DMS79 treated with DMSO at 0.1 percent for 48 hours (cell line): ENCODE data around the gene RPS6KA4.

ENCODE experiments used
- DNase-seq: peaks from one replicate; lab custom pipeline; 2025; lab: John Stamatoyannopoulos, UW

RPS6KA4 gene

DNA sequence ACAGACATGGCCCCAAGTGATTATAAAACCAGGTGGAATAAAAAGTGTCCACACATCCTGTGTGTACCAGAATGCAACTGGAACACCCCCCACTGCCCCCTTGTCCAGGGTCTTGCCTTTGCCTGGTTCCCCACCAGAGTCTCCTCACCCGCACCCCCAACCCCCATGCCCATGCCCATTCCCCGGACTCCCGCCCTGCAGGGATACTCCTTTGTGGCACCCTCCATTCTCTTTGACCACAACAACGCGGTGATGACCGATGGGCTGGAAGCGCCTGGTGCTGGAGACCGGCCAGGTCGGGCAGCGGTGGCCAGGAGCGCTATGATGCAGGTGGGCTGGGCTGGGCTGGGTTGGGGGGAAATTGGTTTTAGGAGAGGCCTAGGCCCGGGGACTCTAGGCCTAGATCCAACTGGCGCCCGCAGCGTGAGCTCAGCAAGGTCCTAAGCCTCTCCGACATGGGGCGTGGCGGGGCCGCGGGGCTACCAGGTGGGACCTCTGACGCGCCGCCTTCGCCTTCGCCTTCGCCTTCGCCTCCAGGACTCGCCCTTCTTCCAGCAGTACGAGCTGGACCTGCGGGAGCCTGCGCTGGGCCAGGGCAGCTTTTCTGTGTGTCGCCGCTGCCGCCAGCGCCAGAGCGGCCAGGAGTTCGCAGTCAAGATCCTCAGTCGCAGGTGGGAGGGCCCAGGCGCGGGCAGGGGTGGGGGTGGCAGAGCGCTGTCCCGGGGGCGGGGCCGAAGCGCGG is 9.1 kb downstream of the RPS6KA4 start:
- no peak for DNase-seq

DNA sequence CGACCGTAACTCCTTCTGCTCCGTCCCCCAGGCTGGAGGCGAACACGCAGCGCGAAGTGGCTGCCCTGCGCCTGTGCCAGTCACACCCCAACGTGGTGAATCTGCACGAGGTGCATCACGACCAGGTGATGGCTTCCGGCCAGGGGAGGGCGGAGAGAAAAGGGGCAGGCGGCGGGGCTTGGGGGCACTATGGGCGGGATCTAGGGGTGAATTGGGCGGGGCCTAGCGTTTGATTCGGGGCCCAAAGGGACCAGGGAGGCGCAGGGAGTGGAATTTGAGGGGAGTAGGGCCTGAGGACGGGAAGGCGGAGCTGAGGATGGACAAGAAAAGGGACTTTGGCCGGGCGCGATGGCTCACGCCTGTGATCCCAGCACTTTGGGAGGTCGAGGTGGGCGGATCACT is 9.7 kb downstream of the RPS6KA4 start:
- no peak for DNase-seq

DNA sequence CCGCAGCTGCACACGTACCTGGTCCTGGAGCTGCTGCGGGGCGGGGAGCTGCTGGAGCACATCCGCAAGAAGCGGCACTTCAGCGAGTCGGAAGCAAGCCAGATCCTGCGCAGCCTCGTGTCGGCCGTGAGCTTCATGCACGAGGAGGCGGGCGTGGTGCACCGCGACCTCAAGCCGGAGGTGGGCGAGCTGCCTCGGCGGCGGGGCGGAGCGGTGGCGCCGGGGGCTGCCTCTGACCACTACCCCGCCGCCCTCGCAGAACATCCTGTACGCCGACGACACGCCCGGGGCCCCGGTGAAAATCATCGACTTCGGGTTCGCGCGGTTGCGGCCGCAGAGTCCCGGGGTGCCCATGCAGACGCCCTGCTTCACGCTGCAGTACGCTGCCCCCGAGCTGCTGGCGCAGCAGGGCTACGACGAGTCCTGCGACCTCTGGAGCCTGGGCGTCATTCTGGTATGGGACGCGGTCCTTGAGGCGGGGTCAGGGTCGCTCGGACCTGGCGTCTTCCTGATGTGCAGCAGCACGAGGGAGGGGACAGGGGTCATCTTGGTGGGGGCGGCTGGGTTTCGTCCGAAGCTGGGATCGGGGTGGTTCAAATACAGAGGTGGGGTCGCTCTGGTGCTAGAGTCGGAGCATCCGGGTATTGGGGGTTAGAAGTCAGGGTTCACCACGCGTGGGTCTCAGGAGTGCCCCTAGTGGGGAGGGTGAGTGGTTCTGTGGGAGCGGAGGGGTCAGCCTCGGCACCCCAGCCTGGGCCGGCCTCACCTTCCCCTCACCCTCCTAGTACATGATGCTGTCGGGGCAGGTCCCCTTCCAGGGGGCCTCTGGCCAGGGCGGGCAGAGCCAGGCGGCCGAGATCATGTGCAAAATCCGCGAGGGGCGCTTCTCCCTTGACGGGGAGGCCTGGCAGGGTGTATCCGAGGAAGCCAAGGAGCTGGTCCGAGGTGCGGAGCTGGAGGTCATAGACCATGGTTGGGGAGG is 10.8 kb downstream of the RPS6KA4 start:
- no peak for DNase-seq

DNA sequence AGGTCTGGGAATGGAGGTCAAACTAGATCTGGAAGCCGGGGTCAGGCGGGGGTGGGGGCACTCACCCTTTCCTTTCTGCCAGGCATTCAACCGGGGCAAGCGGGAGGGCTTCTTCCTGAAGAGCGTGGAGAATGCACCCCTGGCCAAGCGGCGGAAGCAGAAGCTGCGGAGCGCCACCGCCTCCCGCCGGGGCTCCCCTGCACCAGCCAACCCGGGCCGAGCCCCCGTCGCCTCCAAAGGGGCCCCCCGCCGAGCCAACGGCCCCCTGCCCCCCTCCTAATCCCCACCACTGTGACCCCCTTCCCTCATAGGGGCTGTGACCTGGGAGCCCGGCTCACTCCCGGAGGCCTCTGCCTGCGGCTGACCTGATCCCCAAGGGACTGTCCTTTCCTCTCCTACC is 12.2 kb downstream of the RPS6KA4 start:
- DNase-seq = no peak

DNA sequence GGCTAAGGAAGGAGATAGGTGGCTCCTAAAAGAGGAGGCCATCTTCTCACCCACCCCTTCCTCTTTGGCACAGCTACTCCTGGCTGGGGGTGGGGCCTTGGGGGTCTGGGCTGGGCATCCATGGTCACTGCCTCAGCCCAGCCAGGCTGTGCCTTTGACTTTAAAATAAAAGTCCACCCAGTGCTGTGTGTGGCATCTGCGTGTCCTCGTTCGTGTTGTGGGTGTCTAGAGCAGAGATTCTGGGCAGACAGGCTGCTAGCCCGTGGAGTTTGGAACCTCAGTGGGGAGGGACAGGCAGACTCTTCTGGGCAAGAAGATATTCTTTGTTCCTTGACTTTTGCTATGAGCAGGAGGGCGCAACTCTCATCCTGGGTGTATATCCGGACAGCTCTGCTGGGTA is 13.1 kb downstream of the RPS6KA4 start:
- DNase-seq = no peak

DNA sequence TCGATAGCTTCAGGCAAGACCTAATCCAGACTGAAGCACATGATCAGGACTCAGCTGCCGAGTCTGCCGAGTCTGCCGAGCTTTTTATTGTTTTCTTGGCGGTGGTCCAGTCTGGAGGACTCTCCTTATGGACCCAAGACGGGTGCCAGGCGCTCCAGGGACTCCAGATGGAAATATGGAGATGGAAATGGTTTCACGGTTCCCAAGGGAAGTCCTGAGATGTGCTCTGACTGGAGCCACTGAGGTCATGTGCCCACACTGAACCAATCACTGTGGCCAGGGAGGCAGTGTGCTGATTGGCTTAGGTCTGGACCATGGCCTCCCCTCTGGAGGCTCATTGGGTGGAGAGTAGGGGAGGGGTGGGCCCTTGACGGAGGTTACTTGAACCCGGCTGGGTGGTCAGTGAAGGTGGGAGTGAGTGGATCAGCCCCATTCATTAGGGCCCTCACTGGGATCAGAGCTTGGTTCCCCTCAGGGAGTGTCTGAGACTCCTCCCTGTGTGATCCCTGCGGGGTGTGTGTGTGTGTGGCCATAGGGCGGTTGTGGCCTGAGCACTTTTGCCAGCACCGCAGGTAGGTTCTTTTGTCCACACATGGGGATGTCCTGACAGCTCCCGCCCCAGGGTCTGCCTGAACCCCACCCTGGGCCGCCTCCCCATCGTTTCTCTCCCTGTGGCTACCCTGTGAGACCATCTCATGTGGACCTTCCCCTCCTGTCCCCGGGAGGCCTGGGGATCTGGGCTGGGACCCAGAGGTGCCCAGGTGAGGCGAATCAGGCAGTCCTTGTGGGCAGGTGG is 14.0 kb downstream of the RPS6KA4 start:
- peak; percentile 87 for DNase-seq

DNA sequence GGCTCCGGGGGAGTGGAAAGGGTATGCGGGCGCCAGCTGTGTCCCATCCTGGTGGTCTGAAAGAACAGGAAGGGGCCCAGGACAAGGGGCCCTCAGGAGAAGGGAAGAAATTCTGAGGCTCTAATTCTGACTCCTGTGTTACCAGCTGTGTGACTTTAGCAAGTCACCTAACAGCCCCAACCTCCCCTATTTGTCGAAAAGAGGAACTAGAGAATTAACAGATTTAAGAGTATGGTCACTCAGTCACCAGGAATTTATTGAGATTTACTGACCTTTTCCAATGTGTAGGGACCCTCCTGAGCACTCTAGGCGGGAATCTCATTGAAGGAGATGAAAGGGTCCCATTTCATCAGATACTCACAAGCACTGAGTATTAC is 14.6 kb downstream of the RPS6KA4 start:
- no peak for DNase-seq

DNA sequence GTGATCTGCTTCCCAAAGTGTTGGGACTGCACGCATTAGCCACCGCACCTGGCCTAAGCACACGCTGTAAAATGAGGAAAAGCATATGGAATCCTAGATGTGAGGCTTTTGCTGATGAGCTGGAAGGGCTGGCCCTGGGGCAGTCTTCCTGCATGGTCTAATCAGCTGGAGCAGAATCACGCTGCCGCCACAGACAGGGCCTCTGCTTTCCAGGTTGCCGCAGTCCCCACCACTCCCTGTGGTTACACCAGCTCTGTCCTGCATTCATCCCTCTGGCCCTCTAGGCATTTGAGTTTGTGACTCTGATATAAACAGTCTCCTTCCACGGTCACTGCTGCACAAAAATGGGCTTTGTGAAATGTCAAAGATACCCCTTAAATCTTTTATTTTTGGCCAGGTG is 17.1 kb downstream of the RPS6KA4 start:
- DNase-seq = no peak

DNA sequence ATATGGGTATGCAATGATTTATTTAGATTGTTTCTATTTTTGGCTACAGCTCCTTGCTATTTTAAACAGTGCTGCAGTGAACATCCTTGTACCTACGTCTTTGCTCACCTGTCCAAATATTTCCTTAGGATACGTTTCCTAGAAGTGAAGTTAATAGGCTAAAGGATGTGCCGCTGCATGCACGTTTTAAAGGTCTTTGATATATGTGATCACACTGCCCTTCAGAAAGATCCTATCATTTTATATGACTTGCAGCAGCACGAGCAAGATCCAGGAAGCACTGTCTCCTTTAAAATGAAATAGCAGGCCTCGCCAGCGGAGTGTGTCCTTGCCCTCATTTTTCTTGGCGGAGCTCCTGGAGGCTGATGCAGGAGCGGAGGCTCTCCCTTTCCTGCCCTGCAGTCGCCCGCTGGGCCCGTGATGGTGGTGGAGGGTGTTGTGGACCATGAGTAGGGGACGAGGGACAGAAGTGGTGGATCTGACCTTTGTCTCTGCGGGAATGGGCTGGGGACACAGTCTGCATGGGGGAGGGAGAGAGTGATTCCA is 19.4 kb downstream of the RPS6KA4 start:
- peak; percentile 77 for DNase-seq

DNA sequence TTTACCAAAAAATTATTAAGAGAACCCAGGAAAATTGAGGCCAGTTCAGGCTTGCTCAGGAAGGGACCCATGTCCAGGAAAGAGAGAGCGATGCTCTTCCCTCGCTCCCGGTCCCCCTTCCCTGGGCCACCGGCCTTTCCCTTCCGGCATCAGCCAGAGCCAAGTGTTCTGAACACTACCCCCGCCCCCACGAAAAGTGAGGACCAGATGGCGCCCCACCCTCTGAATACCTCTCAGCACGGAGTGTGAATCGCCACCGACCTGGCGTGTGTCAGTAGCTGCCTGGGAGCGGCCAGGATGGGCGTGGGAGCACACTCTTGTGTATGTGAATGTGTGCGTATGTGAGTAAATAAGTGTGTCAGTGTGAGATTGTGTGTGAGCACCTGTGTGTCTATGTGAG is 20.2 kb downstream of the RPS6KA4 start:
- DNase-seq = peak; percentile 69

DNA sequence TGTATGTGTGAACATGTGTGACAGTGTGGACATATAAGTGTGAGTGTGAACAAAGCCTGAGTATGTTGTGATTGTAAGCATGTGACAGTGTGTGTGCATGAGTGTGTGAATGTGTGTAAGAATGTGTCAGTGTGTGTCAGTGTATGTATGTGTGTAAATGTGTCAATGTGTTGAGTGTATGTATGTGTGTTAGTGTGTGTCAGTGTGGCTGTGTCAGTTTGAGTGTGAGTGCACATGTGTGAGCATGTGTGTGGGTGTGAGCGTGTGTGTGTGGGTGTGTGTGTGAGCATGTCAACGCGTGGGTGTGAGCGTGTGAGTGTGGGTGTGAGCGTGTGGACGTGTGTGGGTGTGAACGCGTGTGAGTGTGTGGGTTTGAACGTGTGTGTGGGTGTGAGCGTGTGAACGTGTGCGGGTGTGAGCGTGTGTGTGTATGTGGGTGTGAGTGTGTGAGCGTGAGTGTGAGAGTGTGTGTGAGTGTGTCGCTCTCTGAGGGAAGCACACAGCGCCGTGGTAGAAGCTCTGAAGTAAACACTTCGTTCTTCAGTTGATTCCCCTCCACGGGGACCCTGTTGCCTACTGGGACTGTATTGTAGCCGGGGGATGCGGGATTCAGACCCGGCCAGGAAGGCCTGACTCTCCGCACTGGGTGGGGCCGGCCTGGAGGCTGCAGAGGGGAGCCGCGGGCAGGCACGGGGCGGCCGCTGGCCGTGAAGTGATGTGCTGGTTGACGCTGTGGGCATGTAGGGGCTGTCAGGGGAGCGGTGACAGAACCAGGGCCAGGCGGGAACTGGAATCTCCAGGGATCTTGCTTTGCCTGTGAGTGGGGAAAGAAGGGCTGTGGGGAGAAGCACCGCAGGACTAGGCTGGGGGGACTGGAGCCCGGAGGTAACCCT is 21.1 kb downstream of the RPS6KA4 start:
- no peak for DNase-seq

DNA sequence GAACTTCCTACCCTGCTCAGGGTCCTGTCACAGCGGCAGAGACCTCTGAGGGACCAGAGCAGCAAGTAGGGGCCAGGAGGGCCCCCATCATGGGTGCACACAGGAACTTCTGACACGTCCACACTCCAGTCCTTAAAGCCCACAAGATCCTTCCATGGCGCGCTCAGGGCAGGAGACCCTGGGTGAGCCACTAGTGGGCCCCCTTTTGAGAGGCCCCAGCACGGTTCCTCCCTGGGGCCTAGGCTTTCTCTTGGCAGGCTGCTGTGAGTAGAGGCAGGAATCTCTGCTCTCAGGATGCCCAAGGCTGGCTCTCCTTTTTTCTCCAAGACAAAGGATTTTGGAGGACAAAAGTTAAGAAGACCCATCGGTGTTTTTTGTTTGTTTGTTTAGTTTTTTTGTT is 22.4 kb downstream of the RPS6KA4 start:
- no peak for DNase-seq

DNA sequence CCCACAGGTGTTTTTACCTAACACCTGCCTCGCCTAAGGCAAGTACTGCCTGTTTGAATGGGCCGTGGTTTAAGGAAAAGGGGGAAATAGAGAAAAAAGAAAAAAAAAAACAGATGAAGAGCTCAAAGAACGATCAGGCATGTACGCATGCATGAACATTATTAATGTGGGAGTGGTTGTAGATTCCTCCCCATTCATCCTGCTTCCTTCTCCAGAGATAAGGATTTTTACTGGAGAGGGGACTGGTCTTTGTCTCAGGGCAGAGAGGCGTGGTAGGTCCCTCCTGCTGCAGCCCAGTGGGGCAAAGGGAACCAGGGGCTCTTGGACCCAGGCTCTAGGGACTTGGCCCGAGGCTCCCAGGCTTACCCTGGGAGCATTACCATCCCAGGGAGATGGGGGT is 23.1 kb downstream of the RPS6KA4 start:
- DNase-seq = no peak

DNA sequence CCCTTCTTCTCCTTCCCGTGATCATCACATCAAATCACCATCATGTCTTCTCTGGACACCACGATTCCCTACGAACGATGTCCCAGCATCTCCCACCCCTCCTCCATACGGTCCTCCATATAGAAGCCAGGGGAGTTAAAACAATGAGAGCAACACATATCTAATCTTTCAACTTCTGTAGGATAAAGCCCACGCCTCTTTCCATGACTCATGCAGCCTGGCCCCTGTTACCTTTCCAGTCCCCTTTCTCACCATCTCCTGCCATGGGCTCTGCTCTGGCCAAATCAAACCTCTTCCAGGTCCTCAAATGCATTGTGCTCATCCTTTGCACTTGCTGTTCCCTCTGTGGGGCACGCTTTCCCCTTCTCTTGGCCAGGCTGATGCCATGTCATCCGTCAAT is 23.6 kb downstream of the RPS6KA4 start:
- DNase-seq = no peak

DNA sequence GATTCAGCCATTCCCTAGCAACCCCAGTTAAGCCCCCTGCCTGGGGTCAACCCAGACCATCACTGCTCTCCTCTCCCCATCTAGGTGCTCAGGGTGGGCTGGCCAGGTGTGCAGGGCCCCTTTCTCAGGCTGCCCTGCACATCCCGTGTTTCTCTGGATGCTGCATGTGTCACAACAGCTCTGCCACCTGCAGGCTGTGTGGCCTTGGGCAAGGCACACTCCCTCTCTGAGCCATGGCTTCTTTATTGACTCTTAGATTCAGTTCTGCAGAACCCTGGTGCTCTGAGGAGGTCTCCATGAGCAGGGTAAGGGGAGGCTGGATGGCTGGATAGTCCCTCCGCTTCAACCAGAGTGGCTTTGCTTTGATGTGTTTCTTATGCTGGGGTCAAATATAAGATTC is 24.6 kb downstream of the RPS6KA4 start:
- DNase-seq = no peak

DNA sequence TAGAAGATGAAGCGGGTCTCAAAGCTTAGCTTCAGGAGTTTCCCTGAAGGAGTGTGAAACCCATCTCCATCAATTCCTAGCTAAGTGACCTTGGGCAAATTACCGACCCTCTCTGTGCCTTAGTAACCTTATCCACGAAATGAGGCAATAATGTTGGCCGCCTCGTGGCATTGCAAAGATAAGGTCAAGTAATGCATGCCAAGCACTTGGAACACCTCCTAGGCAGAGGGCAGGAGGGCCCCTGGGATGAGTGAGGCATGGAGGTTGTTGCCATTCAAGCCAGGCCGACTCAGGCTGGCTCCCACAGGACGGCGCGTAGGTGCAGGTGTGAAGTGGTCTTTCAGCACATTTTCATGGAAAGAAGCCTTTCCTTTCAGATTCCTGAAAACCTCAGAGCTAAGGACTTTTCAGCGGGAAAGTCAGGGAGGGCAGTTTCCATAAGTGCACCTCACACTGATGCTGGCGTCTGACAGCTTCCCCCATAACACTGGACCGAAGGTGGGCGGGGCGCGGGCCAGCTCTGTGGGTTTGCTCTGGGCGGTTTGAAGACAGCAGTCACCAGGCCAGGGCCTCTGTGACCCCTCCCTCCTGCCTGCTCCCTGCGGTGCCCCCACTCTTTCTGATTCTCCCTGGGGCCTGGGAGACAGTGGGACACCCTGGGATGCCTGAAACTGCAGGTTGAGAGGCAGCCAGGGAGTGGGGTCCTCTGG is 25.2 kb downstream of the RPS6KA4 start:
- DNase-seq = no peak

DNA sequence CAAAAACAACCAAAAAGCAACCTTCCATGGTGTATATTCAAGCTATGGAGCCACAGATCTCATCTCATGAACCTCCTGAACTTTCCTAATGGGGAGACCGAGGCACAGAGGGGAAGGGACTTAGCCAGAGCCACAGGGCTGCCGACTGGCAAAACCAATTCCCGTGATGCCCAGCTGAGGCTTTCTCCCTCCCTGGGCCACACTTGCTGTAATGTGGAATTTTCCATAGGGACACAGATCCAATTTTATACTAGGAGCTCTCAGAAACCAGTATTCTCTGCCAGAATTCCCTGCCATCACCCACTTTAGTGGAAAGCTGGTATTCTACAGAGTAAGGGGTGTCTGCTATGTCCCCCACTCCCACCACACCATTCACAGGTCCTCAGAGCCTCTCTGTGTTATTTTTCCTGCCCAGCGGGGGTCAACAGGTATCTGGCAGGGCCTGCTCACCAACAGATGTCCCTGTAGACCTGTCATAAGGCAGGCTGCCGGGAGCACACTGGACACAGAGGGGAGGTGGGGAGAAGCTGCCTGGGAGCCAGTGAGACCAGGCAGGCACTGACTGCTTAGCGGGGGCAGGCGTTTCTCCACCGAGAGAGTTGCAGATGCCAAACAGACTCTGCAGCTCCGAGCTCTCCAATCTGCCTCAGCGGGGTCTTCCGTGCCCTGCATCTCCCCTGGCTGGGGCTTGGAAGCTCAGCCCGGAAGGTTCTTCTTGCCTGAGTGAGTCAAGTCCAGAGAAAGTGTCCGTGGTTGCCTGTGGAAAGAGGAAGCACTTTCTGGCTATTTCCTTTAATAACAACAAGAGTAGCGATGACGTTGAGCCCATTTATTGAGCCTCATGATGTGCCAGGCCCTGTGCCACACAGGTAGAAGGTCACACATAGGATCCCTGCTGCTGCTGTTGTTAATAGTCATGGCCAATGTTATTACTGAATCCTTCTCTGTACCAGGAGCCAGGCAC is 26.3 kb downstream of the RPS6KA4 start:
- no peak for DNase-seq

DNA sequence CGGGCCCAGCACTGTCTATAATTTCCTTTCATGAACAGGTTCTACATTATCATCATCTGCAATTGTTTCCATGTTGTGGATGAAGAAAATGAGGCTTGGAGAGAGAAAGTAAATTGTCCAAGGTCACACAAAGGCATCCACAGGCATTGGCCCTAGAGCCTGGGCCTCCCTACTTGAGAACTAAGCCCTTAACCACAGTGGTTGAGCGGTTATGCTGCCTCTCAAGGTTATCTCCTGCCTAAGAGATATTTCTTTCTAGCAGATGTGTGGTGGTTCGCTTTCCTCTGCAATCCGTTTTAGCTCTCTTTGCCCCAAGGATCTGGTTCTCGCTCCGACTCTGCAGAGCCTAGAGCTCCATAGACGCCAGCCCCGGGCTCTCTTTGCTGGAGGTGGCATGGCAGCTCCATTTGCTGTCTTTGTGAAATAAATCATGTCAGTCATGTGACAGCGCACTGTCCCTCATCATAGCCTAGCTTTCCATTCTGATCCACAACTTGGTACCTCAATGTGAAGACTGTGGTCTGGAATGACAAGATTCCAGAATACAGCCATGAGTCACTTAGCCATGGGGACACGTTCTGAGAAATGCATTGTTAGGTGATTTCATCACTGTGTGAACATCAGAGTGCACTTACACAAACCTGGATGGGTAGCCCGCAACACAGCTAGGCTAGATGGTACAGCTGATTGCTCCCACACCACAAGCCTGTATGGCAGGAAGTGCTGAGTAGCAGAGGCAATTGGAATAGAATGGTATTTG is 27.2 kb downstream of the RPS6KA4 start:
- no peak for DNase-seq

DNA sequence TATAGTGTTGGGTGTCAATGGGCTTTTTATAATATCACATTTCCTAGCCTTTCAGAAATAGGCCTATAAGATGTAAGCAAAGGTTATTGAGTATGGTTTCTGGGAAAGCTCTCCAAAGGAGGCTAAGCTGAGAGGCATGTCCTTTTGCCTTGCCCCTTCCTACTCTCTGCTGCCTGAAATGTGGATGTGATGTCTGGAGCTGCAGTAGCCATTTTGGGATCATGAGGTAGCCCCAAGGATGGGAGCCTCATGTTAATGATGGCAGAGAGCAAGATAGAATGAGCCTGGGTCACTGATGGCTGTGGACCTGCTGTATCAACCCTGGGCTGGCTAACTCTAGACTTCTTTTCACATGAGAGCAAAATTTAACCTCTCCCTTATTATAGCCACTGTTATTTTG is 29.0 kb downstream of the RPS6KA4 start:
- no peak for DNase-seq
